ENCODE measurements around the gene TRMT2B. TPM values are rescaled to one million over a fixed set of nuclear protein-coding genes. Genes with fewer than 3 reads are reported as not detected.

TRMT2B gene
- polyA plus RNA-seq, 1 of the 3 experiments (the other 2 are of a cell fraction), result 7.2 TPM

DNA sequence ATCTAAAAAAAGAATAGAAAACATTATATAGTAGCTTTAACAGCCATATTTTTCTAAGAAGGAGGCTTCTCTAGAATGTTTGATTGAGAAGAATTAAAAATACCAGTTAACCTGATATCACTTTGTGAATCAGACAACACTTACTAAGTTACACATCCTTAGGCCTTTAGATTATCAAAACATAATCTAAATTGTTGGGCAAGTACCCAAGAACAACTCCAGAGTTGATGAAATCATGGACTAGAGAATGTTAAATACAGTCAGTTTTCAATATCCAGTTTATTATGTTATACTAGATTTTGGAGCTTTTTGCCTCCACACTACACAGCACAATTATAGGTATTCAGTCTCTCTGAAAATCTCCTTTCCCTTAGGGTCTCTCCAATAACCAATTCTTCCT is 42.8 kb downstream of the TRMT2B start:
- H3K9ac ChIP-seq, result no peak overlapping the region
- H3K27ac ChIP-seq (ENCODE audit: low read depth in 2 of 2, low read length in 1 of 2), result no peak overlapping the region; a peak in 1 of 4 replicates
- H3K4me1 ChIP-seq (ENCODE audit: control insufficient read depth in 1 of 2, insufficient read depth in 2 of 2, low read depth in 1 of 2, low read length in 1 of 2), result no peaks in the 10 kb centered on the region
- no peaks in the 10 kb centered on the region for H4K20me1 ChIP-seq (ENCODE audit: insufficient read depth)
- H3K9me2 ChIP-seq, result no peaks in the 10 kb centered on the region
- H3K4me3 ChIP-seq (ENCODE audit: low read depth in 2 of 2, low read length in 1 of 2), result no peak overlapping the region
- ChIA-PET CTCF (no interaction called here), POLR2A (no interaction called here)
- H3K27me3 ChIP-seq (ENCODE audit: insufficient read depth), result no peaks in the 10 kb centered on the region; the same call in 1 of the 2 replicates
- H3K36me3 ChIP-seq (replicated peaks in 1 of 2; ENCODE audit: control insufficient read depth in 1 of 2, insufficient read depth in 2 of 2, low read length in 1 of 2), result peaks cover 0 to 6% of the 10 kb centered on the region in 2 experiments
- no peak for DNase-seq
- no peak overlapping the region for H3K4me2 ChIP-seq
- H3K9me3 ChIP-seq, result no peaks in the 10 kb centered on the region
- H2AFZ ChIP-seq (ENCODE audit: low read depth), result no peak overlapping the region
- no peaks in the 10 kb centered on the region for H3K79me2 ChIP-seq (ENCODE audit: insufficient read depth)
- no peaks in the 10 kb centered on the region for H3F3A ChIP-seq (replicated peaks; ENCODE audit: insufficient read depth)
- TF ChIP-seq TEAD4 (IDR thresholded peaks at IDR 0.05; ENCODE audit: borderline replicate concordance, insufficient read depth) (no peak), RXRA (IDR thresholded peaks at IDR 0.05; ENCODE audit: borderline replicate concordance, low read depth) (no peak), GATA2 (CRISPR knock-in tag; IDR thresholded peaks at IDR 0.05) (no peak), TAF1 (IDR thresholded peaks at IDR 0.05; ENCODE audit: borderline replicate concordance, low read depth, low read length) (no peak), FOXM1 (IDR thresholded peaks at IDR 0.05; ENCODE audit: low read depth) (no peak), NRF1 (IDR thresholded peaks at IDR 0.05; ENCODE audit: low read depth, low read length) (no peak)
- TF ChIP-seq, protein P1, sequence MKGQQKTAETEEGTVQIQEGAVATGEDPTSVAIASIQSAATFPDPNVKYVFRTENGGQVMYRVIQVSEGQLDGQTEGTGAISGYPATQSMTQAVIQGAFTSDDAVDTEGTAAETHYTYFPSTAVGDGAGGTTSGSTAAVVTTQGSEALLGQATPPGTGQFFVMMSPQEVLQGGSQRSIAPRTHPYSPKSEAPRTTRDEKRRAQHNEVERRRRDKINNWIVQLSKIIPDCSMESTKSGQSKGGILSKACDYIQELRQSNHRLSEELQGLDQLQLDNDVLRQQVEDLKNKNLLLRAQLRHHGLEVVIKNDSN (IDR thresholded peaks at IDR 0.05; ENCODE audit: borderline replicate concordance, low read depth), result no peak

DNA sequence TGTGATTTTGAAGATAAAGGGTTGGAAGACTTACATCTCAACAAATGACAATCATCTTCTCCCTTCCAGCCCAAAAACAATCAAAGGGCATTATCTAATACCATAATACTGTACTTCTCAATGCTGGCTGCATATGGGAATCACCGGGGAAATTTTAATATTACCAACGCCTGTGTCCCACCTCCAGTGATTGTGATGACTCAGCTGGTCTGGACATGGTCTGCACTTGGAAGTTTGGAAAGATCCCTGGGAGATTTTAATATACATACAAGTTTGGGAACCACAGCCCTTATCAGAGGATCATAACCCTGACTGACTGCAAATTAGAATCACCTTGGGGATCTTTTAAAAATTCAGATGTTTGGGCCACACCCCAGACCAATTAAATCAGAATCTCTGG is 52.5 kb downstream of the TRMT2B start:
- TF ChIP-seq CTCF (IDR thresholded peaks at IDR 0.05) (no peak), RAD21 (IDR thresholded peaks at IDR 0.05; ENCODE audit: low read length) (no peak), MEF2A (IDR thresholded peaks at IDR 0.05; ENCODE audit: borderline replicate concordance, low read depth) (no peak), TCF12 (IDR thresholded peaks at IDR 0.05) (no peak), SIN3A (IDR thresholded peaks at IDR 0.05; ENCODE audit: borderline replicate concordance, low read depth, low read length) (no peak), MXI1 (IDR thresholded peaks at IDR 0.05; ENCODE audit: low read depth, low read length) (no peak), GABPA (IDR thresholded peaks at IDR 0.05; ENCODE audit: low read depth) (no peak), EZH2phosphoT487 (IDR thresholded peaks at IDR 0.05; ENCODE audit: borderline replicate concordance, low read depth) (no peak), CHD2 (IDR thresholded peaks at IDR 0.05; ENCODE audit: low read length, partially characterized antibody) (no peak), ELF1 (IDR thresholded peaks at IDR 0.05) (no peak), POLR2AphosphoS5 (IDR thresholded peaks at IDR 0.05; ENCODE audit: low read depth, low read length) (no peak), TAF1 (IDR thresholded peaks at IDR 0.05; ENCODE audit: borderline replicate concordance, low read depth, low read length) (no peak), EP300 (IDR thresholded peaks at IDR 0.05; ENCODE audit: borderline replicate concordance in 1 of 2, low read depth in 1 of 2, low read length in 1 of 2) (no peak)
- TF ChIP-seq, protein P2, sequence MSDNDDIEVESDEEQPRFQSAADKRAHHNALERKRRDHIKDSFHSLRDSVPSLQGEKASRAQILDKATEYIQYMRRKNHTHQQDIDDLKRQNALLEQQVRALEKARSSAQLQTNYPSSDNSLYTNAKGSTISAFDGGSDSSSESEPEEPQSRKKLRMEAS (IDR thresholded peaks at IDR 0.05; ENCODE audit: low read depth), result no peak
- TF ChIP-seq, protein P3, sequence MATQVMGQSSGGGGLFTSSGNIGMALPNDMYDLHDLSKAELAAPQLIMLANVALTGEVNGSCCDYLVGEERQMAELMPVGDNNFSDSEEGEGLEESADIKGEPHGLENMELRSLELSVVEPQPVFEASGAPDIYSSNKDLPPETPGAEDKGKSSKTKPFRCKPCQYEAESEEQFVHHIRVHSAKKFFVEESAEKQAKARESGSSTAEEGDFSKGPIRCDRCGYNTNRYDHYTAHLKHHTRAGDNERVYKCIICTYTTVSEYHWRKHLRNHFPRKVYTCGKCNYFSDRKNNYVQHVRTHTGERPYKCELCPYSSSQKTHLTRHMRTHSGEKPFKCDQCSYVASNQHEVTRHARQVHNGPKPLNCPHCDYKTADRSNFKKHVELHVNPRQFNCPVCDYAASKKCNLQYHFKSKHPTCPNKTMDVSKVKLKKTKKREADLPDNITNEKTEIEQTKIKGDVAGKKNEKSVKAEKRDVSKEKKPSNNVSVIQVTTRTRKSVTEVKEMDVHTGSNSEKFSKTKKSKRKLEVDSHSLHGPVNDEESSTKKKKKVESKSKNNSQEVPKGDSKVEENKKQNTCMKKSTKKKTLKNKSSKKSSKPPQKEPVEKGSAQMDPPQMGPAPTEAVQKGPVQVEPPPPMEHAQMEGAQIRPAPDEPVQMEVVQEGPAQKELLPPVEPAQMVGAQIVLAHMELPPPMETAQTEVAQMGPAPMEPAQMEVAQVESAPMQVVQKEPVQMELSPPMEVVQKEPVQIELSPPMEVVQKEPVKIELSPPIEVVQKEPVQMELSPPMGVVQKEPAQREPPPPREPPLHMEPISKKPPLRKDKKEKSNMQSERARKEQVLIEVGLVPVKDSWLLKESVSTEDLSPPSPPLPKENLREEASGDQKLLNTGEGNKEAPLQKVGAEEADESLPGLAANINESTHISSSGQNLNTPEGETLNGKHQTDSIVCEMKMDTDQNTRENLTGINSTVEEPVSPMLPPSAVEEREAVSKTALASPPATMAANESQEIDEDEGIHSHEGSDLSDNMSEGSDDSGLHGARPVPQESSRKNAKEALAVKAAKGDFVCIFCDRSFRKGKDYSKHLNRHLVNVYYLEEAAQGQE (IDR thresholded peaks at IDR 0.05; ENCODE audit: low read depth, low read length), result no peak
- no peaks in the 10 kb centered on the region for H3F3A ChIP-seq (replicated peaks; ENCODE audit: insufficient read depth)
- H3K27ac ChIP-seq (ENCODE audit: low read depth in 2 of 2, low read length in 1 of 2), result no peak overlapping the region
- no peak for DNase-seq
- POLR2A ChIA-PET, result no interaction called here
- H3K4me3 ChIP-seq (ENCODE audit: low read depth in 2 of 2, low read length in 1 of 2), result no peak overlapping the region
- no peak overlapping the region for H3K9ac ChIP-seq
- no peaks in the 10 kb centered on the region for H4K20me1 ChIP-seq (ENCODE audit: insufficient read depth)
- no peaks in the 10 kb centered on the region for H3K9me2 ChIP-seq
- H3K27me3 ChIP-seq (ENCODE audit: insufficient read depth), result no peaks in the 10 kb centered on the region
- no peaks in the 10 kb centered on the region for H3K36me3 ChIP-seq (replicated peaks in 1 of 2; ENCODE audit: control insufficient read depth in 1 of 2, insufficient read depth in 2 of 2, low read length in 1 of 2)
- no peaks in the 10 kb centered on the region for H3K79me2 ChIP-seq (ENCODE audit: insufficient read depth)
- no peaks in the 10 kb centered on the region for H3K4me1 ChIP-seq (ENCODE audit: control insufficient read depth in 1 of 2, insufficient read depth in 2 of 2, low read depth in 1 of 2, low read length in 1 of 2)
- CTCF ChIA-PET, result interaction anchor here (1.6 kb wide), 1 partner anchor 17 kb away, joined by 3 read pairs; no protein-coding TSS in a partner anchor
- H3K4me2 ChIP-seq, result no peak overlapping the region
- no peaks in the 10 kb centered on the region for H3K9me3 ChIP-seq
- no peak overlapping the region for H2AFZ ChIP-seq (ENCODE audit: low read depth)
- 35% methylated on average over 2 of the region's 2 CpGs for WGBS (ENCODE audit: low lambda C conversion rate)
